Measurements from ENCODE around the gene KIF16B.

DNA sequence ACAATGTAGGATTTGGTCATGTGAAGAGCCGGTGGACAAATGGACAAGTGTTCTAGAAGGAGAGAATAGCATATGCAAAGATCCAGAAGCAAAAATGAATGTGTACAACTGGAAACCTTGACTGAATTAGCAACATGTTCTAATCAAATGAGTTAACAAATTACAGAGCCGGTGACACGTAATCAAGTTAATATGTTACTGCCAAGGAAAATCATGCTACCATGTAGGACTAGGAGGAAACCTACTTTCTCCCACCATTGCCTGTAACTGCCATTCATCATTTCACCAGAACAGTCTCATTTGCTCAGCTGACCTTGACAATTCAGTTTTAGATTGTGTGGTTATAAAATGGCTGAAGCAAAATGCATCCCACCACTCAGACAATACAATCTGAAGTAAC lies 179.4 kb downstream of the KIF16B start:
- TF ChIP-seq, protein P1, sequence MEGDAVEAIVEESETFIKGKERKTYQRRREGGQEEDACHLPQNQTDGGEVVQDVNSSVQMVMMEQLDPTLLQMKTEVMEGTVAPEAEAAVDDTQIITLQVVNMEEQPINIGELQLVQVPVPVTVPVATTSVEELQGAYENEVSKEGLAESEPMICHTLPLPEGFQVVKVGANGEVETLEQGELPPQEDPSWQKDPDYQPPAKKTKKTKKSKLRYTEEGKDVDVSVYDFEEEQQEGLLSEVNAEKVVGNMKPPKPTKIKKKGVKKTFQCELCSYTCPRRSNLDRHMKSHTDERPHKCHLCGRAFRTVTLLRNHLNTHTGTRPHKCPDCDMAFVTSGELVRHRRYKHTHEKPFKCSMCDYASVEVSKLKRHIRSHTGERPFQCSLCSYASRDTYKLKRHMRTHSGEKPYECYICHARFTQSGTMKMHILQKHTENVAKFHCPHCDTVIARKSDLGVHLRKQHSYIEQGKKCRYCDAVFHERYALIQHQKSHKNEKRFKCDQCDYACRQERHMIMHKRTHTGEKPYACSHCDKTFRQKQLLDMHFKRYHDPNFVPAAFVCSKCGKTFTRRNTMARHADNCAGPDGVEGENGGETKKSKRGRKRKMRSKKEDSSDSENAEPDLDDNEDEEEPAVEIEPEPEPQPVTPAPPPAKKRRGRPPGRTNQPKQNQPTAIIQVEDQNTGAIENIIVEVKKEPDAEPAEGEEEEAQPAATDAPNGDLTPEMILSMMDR (IDR thresholded peaks at IDR 0.05; ENCODE audit: insufficient read depth, low read depth, low read length), result no peak
- no peak for TF ChIP-seq EZH2 (IDR thresholded peaks at IDR 0.05; ENCODE audit: insufficient read depth, low read length)

All from astrocyte (in vitro differentiated cells and primary cell).